ENCODE data around the gene ZNF587.
"Not testable (repeated sequence)": the region's sequence is repeated elsewhere in the genome, so short reads cannot be mapped to it uniquely, and the experiment has no call there.

ZNF587 gene

DNA sequence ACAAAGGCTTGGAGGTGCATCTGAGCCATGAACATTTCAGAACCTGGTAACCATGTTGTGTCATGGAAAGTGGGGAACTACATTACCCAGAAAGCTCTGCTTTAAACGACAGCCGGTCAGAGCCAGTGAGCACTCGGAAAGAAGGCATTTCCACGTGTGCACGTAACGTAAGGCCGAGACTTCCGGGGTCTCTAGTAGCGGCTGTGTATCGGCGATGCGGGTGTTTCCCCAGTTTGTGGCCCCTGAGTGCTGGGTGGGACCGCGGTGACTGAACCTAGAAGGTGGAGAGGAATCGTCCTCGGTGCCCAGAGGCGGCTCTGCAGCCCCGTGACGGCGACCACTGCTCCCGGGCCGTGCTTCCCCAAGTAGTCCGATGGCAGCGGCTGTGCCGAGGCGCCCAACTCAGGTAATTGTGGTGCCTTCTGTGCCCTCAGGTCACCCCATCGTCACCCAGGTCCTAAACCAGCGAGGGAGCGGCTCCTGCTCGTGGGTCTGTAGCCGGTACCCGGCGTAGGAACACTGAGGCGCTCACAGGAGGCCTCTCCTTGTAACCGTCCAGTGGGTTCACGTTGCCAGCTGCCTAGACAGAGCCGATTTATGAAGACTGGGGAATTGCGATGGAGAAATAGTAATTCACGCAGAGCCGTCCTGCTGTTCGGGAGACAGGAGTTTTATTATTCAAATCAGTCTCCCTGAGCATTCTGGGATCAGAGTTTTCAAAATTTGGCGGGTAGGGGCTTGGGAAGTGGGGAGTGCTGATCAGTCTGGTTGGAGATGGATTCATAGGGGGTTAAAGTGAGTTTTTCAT is at the start of gene ZNF587:
Gene ZNF587, plus strand, starts transcription at position 194 of the 808 bp plus-strand sequence. Its CDS starts 180 bp downstream, at position 374.
- DNase-seq, result peak; percentile 27

- DNase-seq, result no peak
These were observed 49.0 kb upstream of the ZNF587 start for GRCh38 chr19:57800696-57801095.

- no peak for DNase-seq
These were observed 47.4 kb upstream of the ZNF587 start for GRCh38 chr19:57802269-57802668.

- no peak for DNase-seq
These were observed 46.4 kb upstream of the ZNF587 start for GRCh38 chr19:57803265-57803593.

- DNase-seq, result no peak
These were observed 45.9 kb upstream of the ZNF587 start for GRCh38 chr19:57803594-57804325.

GRCh38 chr19:57807541-57807940 is 42.1 kb upstream of the ZNF587 start:
- DNase-seq, result no peak

GRCh38 chr19:57810410-57811295 is 39.0 kb upstream of the ZNF587 start:
- not testable (repeated sequence) for DNase-seq

GRCh38 chr19:57812226-57812625 is 37.4 kb upstream of the ZNF587 start:
- no peak for DNase-seq

GRCh38 chr19:57812975-57813820 is 36.5 kb upstream of the ZNF587 start:
- not testable (repeated sequence) for DNase-seq

GRCh38 chr19:57813919-57814504 is 35.6 kb upstream of the ZNF587 start:
- DNase-seq, result no peak

GRCh38 chr19:57814505-57815246 is 35.0 kb upstream of the ZNF587 start, which contains the start of gene ZNF552:
TSS of gene ZNF552 (minus strand) at chr19:57814913. CDS start at chr19:57814743, 170 bp downstream.
- DNase-seq, result peak; percentile 62

DNA sequence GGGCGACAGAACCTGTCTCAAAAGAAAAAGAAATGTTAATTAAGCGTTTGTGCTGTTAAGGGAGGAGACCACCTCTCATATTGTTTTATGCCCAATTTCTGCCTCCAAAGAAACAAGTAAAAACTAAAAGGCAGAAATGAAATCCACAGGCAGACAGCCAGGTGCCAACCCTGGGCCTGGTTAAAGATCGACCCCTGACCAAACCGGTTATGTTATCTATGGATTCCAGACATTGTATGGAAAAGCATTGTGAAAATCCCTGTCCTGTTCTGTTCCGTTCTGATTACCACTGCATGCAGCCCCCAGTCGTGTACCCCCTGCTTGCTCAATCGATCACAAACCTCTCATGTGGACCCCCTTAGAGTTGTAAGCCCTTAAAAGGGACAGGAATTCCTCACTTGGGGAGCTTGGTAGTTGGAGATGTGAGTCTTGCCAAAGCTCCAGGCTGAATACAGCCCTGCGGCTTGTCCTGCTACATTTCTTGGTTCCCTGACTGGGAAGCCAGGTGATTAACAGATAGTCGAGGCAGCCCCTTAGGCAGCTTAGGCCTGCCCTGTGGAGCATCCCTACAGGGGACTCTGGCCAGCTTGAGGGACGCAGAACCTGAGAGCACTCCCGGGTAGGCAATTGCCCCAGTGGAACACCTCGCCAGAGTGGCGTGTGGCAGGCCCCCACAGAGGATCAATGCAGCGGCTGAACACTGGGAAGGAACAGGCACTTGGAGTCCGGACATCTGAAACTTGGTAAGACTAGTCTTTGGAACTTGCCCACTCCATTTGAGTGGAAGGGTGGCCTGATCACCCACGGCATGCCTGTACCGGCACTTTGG is 34.2 kb upstream of the ZNF587 start:
- DNase-seq, result no peak

- no peak for DNase-seq
These were observed 33.0 kb upstream of the ZNF587 start for GRCh38 chr19:57816652-57817051.

GRCh38 chr19:57817976-57818375 is 31.7 kb upstream of the ZNF587 start:
- DNase-seq, result no peak

- DNase-seq, result no peak
These were observed 31.3 kb upstream of the ZNF587 start for GRCh38 chr19:57818378-57818777.

DNA sequence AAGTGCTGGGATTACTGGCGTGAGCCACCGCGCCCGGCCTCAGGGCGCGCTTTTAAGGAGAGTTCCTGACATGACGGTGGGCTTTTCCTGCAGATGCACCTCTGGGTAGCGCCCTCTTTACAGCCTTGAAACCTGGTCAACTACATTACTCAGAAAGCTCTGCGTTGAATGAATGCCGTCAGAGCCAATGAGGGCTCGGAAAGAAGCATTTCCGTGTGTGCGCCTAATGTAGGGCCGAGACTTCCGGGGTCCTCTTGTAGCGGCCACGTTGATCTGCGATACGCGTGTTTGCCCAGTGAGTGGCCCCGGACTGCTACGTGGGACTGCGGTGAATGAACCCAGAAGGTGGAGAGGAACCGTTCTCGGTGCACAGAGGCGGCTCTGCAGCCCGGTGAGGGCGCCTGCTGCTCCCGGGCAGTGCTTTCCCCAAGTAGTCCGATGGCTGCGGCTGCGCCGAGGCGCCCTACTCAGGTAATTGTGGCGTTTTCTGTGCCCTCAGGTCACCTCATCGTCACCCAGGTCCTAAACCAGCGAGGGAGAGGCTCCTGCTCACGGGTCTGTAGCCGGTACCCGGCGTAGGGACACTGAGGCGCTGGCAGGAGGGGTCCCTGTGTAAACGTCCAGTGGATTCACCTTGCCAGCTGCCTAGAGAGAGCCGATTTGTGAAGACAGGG is 30.0 kb upstream of the ZNF587 start:
- DNase-seq, result peak; percentile 81

- DNase-seq, result no peak
These were observed 29.1 kb upstream of the ZNF587 start for GRCh38 chr19:57820599-57820998.

DNA sequence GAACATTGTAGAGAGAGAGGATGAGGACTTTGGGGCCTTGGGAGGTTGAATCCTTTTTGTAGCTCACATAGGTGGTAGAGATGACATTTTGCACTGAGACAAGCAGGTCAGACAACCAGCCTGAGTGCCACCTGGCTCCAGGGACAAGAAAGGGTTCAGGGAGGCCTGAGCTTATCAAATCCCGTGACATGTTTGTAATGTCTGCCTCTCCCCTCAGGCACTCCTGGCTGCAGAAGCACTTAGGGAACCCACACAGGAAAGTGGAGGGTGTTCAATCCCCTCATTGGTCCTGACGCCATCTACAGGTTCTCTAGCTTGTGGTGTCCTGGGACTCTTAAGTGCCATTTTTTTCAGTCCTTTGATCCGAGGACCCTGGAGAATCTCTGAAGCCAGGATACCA is 28.6 kb upstream of the ZNF587 start:
- DNase-seq, result not testable (repeated sequence)

DNA sequence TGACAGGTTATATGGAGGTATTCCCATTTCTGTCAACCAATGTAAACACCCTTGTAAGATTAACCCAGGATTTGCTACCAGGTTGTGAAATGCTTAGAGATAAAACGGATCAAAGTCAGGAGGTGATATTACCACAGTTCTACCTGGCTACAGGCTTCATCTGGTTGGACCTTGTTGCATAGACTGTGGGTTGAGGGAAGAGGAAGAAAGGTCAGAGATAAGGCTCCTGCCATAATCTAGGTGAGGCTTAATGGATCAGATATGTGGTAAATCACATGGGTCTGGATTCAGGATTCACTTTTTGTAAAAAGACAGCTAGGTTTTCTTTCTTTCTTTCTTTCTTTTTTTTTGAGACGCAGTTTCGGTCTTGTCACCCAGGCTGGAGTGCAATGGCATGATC is 28.2 kb upstream of the ZNF587 start:
- not testable (repeated sequence) for DNase-seq
